ENCODE data around the gene CCDC197. TPM values are rescaled to one million over a fixed set of nuclear protein-coding genes. Genes with fewer than 3 reads are reported as not detected.

CCDC197 gene
- 0.32 TPM for polyA plus RNA-seq (ENCODE audit: insufficient read length)

- DNase-seq: no peak
Measured at GRCh38 chr14:93997082-93997481, at the start of gene CCDC197. TSS of gene CCDC197 (plus strand) at chr14:93997301. CDS start at chr14:93998132, 831 bp downstream.

- no peak for DNase-seq
Measured at GRCh38 chr14:93949511-93950075, 47.5 kb upstream of the CCDC197 start.

- no peak for DNase-seq
Measured at GRCh38 chr14:93950948-93951634, 46.0 kb upstream of the CCDC197 start.

- no peak for DNase-seq
Measured at GRCh38 chr14:93951635-93952540, 45.2 kb upstream of the CCDC197 start.

GRCh38 chr14:93952829-93953228, 44.3 kb upstream of the CCDC197 start:
- DNase-seq: no peak

GRCh38 chr14:93953263-93953662, 43.8 kb upstream of the CCDC197 start:
- DNase-seq: no peak

- DNase-seq: no peak
Measured at GRCh38 chr14:93953739-93954515, 43.2 kb upstream of the CCDC197 start.

GRCh38 chr14:93954516-93954830, 42.6 kb upstream of the CCDC197 start:
- DNase-seq: no peak

GRCh38 chr14:93954900-93955849, 41.9 kb upstream of the CCDC197 start:
- no peak for DNase-seq

GRCh38 chr14:93955850-93956481, 41.1 kb upstream of the CCDC197 start:
- DNase-seq: no peak

- DNase-seq: peak; percentile 56
Measured at GRCh38 chr14:93956514-93957332, 40.4 kb upstream of the CCDC197 start.

- no peak for DNase-seq
Measured at GRCh38 chr14:93957333-93957710, 39.8 kb upstream of the CCDC197 start.

GRCh38 chr14:93957751-93958566, 39.1 kb upstream of the CCDC197 start:
- no peak for DNase-seq

GRCh38 chr14:93958567-93959238, 38.4 kb upstream of the CCDC197 start:
- DNase-seq: no peak

- no peak for DNase-seq
Measured at GRCh38 chr14:93959239-93960107, 37.6 kb upstream of the CCDC197 start.

GRCh38 chr14:93960108-93960475, 37.0 kb upstream of the CCDC197 start:
- no peak for DNase-seq

- no peak for DNase-seq
Measured at GRCh38 chr14:93960774-93961438, 36.2 kb upstream of the CCDC197 start.
